Activated B cell treated with CpG ODN at 0.5 μM for 24 hours (primary cell): ENCODE measurements around the gene KIF25. TPM values are rescaled to one million over a fixed set of nuclear protein-coding genes. Genes with fewer than 3 reads are reported as not detected.
"Not testable (repeated sequence)": the region's sequence is repeated elsewhere in the genome, so short reads cannot be mapped to it uniquely, and the experiment has no call there.

Experiments
- ATAC-seq: fragments of 200-7000 bp; cut with Tn5 transposase; one replicate; pipeline ENCODE4 v1.10.0; 2021; ENCODE audit warnings: low read depth, mild to moderate bottlenecking, moderate library complexity
- CTCF ChIA-PET: fragments of 350-600 bp; sonication (Branson Sonifier 250); formaldehyde crosslinking; loops from one replicate; lab custom pipeline; 2021; ENCODE audit warnings: antibody characterized with exemption; lab: Charles Lee
- POLR2A ChIA-PET: fragments of 350-600 bp; sonication (Branson Sonifier 250); formaldehyde crosslinking; loops from one replicate; lab custom pipeline; 2021; ENCODE audit warnings: antibody characterized with exemption; lab: Charles Lee
- DNase-seq: peaks from one replicate; pipeline ENCODE4 v3.0.0; 2022
- H3K27ac Mint-ChIP-seq: one replicate; pipeline ENCODE4 v1.8.0; 2020; ENCODE audit warnings: mixed read lengths
- H3K27me3 Mint-ChIP-seq: one replicate; pipeline ENCODE4 v1.8.0; 2021; ENCODE audit warnings: mixed read lengths
- H3K36me3 Mint-ChIP-seq: one replicate; pipeline ENCODE4 v1.8.0; 2021; ENCODE audit warnings: low read depth, mixed read lengths
- H3K4me1 Mint-ChIP-seq: one replicate; pipeline ENCODE4 v1.8.0; 2021; ENCODE audit warnings: mixed read lengths
- H3K4me3 Mint-ChIP-seq: one replicate; pipeline ENCODE4 v1.8.0; 2020; ENCODE audit warnings: mild to moderate bottlenecking, mixed read lengths
- H3K9me3 Mint-ChIP-seq: one replicate; pipeline ENCODE4 v1.8.0; 2020; ENCODE audit warnings: mixed read lengths
- CTCF ChIP-seq: fragments of 200-600 bp; IDR thresholded peaks from one replicate; pipeline ENCODE4 v1.8.0; 2022; ENCODE audit warnings: antibody characterized with exemption, mild to moderate bottlenecking
- intact Hi-C: fragments of 100-400 bp; cut with micrococcal nuclease; formaldehyde crosslinking; loops from one replicate; pipeline ENCODE4 v1.15.1; 2024
- total RNA-seq: library from RNA; stranded (reverse); gene quantifications from 2 replicates; pipeline ENCODE4 v1.2.3, GENCODE V29; 2022

The KIF25 gene
- total RNA-seq, 1 donor from 2014 or later: not detected

DNA sequence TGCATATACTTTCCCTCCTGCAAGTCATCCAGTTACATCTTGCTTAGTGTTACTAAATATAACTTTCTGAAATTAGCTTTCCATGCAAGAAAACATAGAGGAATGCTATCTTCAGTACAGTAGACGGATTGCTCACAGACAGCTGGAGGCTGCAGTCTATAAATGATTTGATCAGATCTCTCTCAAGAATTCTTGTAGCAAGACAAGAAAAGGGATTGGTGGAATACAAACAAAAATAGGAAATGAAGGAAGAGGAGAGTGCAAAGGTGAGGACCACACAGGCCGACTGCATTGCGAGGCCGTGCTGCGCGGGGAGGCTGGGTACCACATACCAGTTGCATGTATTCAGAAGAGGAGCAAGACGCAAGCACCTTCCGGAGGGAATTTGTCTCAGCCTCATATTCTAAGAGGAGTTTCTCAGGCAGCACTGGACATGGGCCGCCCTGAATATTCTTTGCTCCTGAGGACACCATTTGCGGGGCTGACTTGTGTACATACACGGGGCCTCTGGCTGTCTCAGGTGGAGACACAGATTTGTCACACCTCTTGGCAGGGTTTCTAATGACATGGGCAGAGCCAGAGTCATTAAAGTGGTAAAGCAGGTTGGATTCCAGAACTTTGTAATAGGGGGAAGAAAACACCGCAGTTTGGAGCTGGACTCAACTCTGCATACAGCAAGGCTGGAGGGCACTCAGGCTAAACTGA is 22.7 kb upstream of the KIF25 start:
- H3K4me3 Mint-ChIP-seq: no peak overlapping the region
- peaks cover under 1% of the 10 kb centered on the region for H3K27me3 Mint-ChIP-seq
- no peak for ATAC-seq
- no peaks in the 10 kb centered on the region for H3K4me1 Mint-ChIP-seq
- DNase-seq: no peak
- POLR2A ChIA-PET: no interaction called here
- H3K9me3 Mint-ChIP-seq: no peaks in the 10 kb centered on the region
- no peak for TF ChIP-seq CTCF
- CTCF ChIA-PET: no interaction called here
- H3K27ac Mint-ChIP-seq: no peak overlapping the region
- intact Hi-C loops: no loop called here
- H3K36me3 Mint-ChIP-seq: peaks cover 4% of the 10 kb centered on the region

GRCh38 chr6:167975458-167975857 is 22.0 kb upstream of the KIF25 start:
- no peak for TF ChIP-seq CTCF
- ChIA-PET CTCF (no interaction called here), POLR2A (no interaction called here)
- intact Hi-C loops: no loop called here
- H3K4me3 Mint-ChIP-seq: no peak overlapping the region
- H3K4me1 Mint-ChIP-seq: no peaks in the 10 kb centered on the region
- peaks cover 2% of the 10 kb centered on the region for H3K36me3 Mint-ChIP-seq
- ATAC-seq (no peak), DNase-seq (no peak)
- no peaks in the 10 kb centered on the region for H3K9me3 Mint-ChIP-seq
- no peak overlapping the region for H3K27ac Mint-ChIP-seq
- peaks cover 4% of the 10 kb centered on the region for H3K27me3 Mint-ChIP-seq

DNA sequence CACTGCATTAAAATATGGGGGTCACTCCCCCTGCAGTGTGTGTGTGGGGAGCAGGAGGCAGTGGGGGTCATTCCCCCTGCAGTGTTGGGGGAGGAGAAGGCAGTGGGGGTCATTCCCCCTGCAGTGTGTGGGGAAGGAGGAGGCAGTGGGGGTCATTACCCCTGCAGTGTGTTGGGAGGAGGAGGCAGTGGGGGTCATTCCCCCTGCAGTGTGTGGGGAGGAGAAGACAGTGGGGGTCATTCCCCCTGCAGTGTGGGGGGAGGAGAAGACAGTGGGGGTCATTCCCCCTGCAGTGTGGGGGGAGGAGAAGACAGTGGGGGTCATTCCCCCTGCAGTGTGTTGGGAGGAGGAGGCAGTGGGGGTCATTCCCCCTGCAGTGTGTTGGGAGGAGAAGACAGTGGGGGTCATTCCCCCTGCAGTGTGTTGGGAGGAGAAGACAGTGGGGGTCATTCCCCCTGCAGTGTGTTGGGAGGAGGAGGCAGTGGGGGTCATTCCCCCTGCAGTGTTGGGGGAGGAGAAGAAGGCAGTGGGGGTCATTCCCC is 21.3 kb upstream of the KIF25 start:
- ATAC-seq, H3K9me3 Mint-ChIP-seq, H3K4me1 Mint-ChIP-seq, DNase-seq, H3K27me3 Mint-ChIP-seq, POLR2A ChIA-PET, H3K36me3 Mint-ChIP-seq, intact Hi-C loops, H3K27ac Mint-ChIP-seq, CTCF ChIA-PET, H3K4me3 Mint-ChIP-seq: not testable (repeated sequence)

DNA sequence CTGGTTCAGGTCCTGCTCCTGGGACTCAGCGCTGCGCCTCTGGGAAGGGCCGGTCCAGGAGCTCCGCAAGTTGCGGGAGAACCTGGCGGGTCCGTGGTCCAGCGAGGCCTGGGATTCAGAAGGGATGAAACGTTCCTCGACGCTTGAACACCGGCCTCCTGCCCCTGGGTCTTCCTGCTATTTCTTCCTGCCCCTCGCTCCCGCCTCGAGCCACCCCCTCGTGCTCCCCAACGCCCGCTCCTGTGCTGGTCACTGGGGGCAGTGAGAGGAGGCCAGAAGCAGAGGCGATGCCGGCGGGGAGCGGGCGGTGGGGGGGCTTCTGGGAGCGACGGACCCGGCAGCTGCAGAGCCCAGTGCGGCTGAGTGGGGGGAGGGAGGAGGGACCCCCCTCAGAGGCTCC is 20.8 kb upstream of the KIF25 start:
- no peak for TF ChIP-seq CTCF
- ATAC-seq (no peak), DNase-seq (no peak)
- Mint-ChIP-seq H3K27ac (no peak overlapping the region), H3K4me3 (no peak overlapping the region), H3K9me3 (no peaks in the 10 kb centered on the region), H3K36me3 (no peaks in the 10 kb centered on the region), H3K27me3 (peaks cover 4% of the 10 kb centered on the region), H3K4me1 (no peaks in the 10 kb centered on the region)
- intact Hi-C loops: no loop called here
- ChIA-PET POLR2A (no interaction called here), CTCF (no interaction called here)

DNA sequence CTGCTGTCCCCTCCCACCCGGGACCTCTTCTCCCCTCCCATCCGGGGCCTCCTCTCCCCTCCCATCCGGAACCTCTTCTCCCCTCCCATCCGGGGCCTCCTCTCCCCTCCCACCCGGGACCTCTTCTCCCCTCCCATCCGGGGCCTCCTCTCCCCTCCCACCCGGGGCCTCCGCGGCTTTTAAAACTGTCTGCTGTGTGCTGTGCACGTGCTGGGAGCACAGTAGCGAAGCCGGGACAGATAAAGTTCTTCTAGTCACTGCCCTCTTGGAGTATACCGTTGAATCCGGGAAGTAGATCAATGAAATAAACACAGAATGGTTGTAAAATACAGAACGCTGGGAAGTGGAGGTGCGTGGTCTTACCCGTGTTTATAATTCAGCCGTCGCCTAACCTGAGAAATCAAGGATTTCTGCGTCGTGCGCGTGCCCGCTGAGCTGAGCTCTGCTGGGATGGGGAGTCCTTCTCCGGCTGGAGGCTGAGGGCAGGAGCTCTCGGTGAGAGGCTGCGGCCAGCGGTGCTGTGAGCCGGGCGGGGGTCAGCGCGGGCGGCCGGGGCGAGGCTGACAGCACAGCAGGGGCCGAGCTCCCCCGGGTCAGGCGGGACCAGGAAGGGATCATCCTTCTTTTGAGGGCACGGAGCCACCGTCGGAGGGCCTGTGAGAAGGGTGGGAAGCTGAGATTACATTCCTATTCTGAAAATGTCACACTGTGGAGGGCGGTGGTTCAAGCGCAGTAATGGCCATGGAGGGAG is 19.6 kb upstream of the KIF25 start:
- ATAC-seq (no peak), DNase-seq (no peak)
- CTCF ChIA-PET: no interaction called here
- intact Hi-C loops: no loop called here
- POLR2A ChIA-PET: no interaction called here
- H3K4me1 Mint-ChIP-seq: no peaks in the 10 kb centered on the region
- H3K36me3 Mint-ChIP-seq: no peaks in the 10 kb centered on the region
- no peaks in the 10 kb centered on the region for H3K9me3 Mint-ChIP-seq
- TF ChIP-seq CTCF: no peak
- peaks cover 4% of the 10 kb centered on the region for H3K27me3 Mint-ChIP-seq
- no peak overlapping the region for H3K4me3 Mint-ChIP-seq
- H3K27ac Mint-ChIP-seq: no peak overlapping the region
